Measurements from ENCODE around the gene ZNF853. TPM values are rescaled to one million over a fixed set of nuclear protein-coding genes. Genes with fewer than 3 reads are reported as not detected.
A peak's percentile ranks its signal among the peaks of the same experiment; 100 is the strongest.
"Not testable (repeated sequence)": the region's sequence is repeated elsewhere in the genome, so short reads cannot be mapped to it uniquely, and the experiment has no call there.

ZNF853 gene
- 1 to 10 TPM; 3.2 to 4.0 TPM for total RNA-seq

DNA sequence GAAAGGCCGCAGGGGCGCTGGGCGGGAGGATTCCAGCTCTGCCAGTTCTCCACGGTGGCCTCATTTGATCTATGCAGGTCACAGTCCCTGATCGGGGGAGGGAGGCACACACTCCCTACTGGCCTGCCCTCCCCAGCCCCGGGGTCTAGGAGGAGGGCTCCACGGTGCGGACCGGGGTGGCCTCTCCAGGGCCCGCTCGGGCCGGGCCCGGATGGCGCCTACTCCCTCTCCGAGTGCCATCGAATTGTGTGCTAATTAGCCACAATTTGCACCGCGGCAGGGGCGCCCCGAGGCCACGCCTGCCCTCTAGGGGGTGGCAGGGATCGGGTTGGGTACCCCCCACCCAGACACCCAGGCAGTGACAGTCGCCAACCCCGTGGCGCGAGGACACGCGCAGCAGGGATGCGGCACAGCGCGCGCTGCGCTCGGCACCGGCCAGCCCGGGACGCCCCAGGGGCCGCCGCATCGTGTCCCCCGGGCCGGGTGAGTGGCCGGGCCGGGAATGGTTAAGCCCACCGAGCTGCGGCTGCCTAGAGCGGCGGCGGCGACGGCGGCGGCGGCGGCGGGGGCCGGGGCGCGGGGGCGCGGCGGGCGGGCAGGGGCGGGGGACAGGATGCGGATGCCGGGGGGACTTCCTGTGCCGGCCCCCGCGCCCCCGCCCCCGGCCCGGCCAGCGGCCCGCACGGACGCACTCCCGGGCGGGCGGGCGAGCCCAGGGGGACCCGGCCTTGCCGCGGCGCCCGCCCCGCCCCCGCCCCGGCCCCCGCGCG lies at the start of gene ZNF853:
Gene ZNF853, plus strand, starts transcription at position 658 of the 770 bp plus-strand sequence. CDS start 565 bp downstream, outside the sequence.
- ATAC-seq (replicated peaks in 1 of 2), result peak; percentile 55 to 67
- Mint-ChIP-seq H3K4me3 (peak within 1 kb of the TSS; percentile 80 to 82), H3K4me1 (ENCODE audit: low read depth) (peaks cover 15% of the 10 kb centered on the region), H3K27me3 (ENCODE audit: low read depth) (peaks cover 6% of the 10 kb centered on the region), H3K27ac (peak within 1 kb of the TSS; percentile 92), H3K9me3 (no peaks in the 10 kb centered on the region), H3K36me3 (ENCODE audit: insufficient read depth in 2 of 2) (no peaks in the 10 kb centered on the region)
- DNase-seq, result peak; percentile 17 to 24

GRCh38 chr7:6565655-6566054 lies 49.8 kb upstream of the ZNF853 start:
- Mint-ChIP-seq H3K27ac (no peak overlapping the region), H3K36me3 (ENCODE audit: insufficient read depth in 2 of 2) (no peaks in the 10 kb centered on the region), H3K27me3 (ENCODE audit: low read depth) (no peaks in the 10 kb centered on the region), H3K4me3 (no peak overlapping the region), H3K9me3 (no peaks in the 10 kb centered on the region), H3K4me1 (ENCODE audit: low read depth) (no peaks in the 10 kb centered on the region)
- ATAC-seq (replicated peaks in 1 of 2) (no peak), DNase-seq (no peak)

DNA sequence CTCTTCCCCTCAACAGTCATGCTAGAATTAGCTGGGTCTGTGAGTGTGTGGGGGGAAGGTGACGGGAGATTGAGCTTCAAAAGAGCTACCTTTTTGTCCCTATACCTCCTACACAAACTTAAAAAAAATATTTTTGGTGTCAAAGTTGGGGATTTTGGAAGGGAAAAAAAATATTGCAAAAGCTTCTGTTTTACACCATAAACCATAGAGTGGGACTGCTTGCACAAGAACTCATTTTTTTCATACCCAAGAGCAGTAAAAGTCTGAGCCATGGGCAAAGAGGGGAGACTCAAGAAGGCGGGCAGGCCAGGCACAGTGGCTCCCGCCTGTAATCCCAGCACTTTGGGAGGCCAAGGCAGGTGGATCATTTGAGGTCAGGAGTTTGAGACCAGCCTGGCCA lies 47.5 kb upstream of the ZNF853 start:
- DNase-seq (no peak), ATAC-seq (replicated peaks in 1 of 2) (no peak)
- H3K27me3 Mint-ChIP-seq (ENCODE audit: low read depth), result no peaks in the 10 kb centered on the region
- no peaks in the 10 kb centered on the region for H3K4me1 Mint-ChIP-seq (ENCODE audit: low read depth)
- H3K36me3 Mint-ChIP-seq (ENCODE audit: insufficient read depth in 2 of 2), result no peaks in the 10 kb centered on the region
- no peaks in the 10 kb centered on the region for H3K9me3 Mint-ChIP-seq
- no peak overlapping the region for H3K27ac Mint-ChIP-seq
- H3K4me3 Mint-ChIP-seq, result no peak overlapping the region

- Mint-ChIP-seq H3K36me3 (ENCODE audit: insufficient read depth in 2 of 2) (no peaks in the 10 kb centered on the region), H3K27ac (no peak overlapping the region), H3K4me1 (ENCODE audit: low read depth) (peaks cover under 1% of the 10 kb centered on the region), H3K4me3 (no peak overlapping the region), H3K9me3 (no peaks in the 10 kb centered on the region), H3K27me3 (ENCODE audit: low read depth) (no peaks in the 10 kb centered on the region)
- ATAC-seq (replicated peaks in 1 of 2), result peak; percentile 55 to 96
- no peak for DNase-seq
These were observed 44.1 kb upstream of the ZNF853 start for GRCh38 chr7:6571160-6571779.

DNA sequence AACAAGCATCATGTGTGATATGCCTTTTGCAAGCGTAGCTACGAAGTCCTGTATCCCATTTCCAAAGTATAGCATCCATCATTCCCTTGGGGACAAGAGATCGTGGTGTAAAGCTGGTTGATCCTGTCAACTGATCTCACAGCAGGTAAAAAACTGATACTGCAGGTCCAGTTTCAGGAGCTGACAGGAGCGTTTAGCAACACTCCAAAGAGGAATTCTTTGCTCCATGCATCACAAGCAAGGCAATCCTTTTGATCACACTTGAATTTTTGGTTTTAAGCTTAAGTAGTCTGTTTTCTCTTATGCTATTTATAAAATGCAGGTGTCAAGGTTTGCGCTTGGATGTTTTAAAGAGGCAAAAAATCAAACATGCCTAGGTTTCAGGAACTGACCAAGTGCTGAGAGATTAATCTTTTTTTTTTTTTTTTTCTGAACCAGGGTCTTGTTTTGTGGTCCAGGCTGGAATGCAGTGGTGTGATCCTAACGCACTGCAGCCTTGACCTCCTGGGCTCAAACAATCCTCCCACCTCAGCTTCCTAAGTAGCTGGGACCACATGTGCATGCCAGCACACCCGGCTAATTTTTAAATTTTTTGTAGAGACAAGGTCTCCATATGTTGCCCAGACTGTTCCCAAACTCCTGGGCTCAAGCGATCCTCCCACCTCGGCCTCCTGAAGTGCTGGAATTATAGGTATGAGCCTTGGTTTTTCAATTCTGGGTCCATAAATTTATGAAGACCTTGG lies 40.0 kb upstream of the ZNF853 start:
- no peak for DNase-seq
- no peak for ATAC-seq (replicated peaks in 1 of 2)
- Mint-ChIP-seq H3K9me3 (no peaks in the 10 kb centered on the region), H3K27me3 (ENCODE audit: low read depth) (no peaks in the 10 kb centered on the region), H3K4me3 (peak overlapping the region; percentile 3 to 31), H3K36me3 (ENCODE audit: insufficient read depth in 2 of 2) (peaks cover 4 to 11% of the 10 kb centered on the region in 2 donors), H3K4me1 (ENCODE audit: low read depth) (peaks cover 24% of the 10 kb centered on the region), H3K27ac (no peak overlapping the region)

DNA sequence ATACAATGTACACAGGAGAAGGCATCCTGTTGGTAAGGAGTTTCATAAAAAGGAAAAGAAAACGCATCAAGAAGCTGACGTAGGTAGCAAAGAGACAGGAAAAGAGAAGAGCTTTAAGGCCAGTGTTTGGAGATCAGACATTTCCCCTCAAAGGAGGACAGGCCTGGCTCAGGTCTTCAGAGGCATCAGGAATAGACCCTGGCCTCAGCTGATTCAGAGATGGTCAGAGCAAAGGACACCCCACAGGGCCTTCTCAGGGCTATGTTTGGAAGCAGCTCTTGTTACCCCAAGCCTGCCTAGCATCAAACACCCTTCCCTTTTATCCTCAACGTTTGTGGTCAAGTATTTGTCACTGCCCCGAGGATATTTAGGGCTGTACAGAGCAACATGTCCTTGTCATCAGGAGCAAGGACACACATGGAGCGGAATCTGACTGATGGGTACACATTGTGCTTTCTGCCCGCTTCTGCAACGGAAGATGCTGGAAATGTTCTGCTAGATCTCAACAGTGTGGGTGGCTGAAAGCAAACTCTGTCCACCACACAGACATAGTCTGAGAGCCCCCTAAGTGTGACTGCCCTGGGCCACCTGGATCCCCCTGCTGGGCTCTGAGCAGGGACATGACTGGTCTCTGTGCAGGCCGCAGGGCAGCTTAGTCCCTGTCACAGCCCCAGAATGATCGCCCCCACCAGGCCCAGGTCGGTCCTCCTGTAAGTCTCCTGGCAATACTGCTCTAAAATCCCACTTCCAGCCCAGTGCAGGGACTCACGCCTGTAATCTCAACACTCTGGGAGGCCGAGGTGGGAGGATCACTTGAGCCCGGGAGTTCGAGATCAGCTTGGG lies 39.2 kb upstream of the ZNF853 start:
- DNase-seq, result no peak
- no peak for ATAC-seq (replicated peaks in 1 of 2)
- Mint-ChIP-seq H3K27ac (no peak overlapping the region), H3K36me3 (ENCODE audit: insufficient read depth in 2 of 2) (peaks cover 4 to 18% of the 10 kb centered on the region in 2 donors), H3K4me3 (peak overlapping the region; percentile 51 to 79), H3K27me3 (ENCODE audit: low read depth) (no peaks in the 10 kb centered on the region), H3K4me1 (ENCODE audit: low read depth) (peaks cover 27% of the 10 kb centered on the region), H3K9me3 (no peaks in the 10 kb centered on the region)

GRCh38 chr7:6576867-6577368 lies 38.5 kb upstream of the ZNF853 start:
- not testable (repeated sequence) for H3K9me3 Mint-ChIP-seq; H3K27me3 Mint-ChIP-seq (ENCODE audit: low read depth); ATAC-seq (replicated peaks in 1 of 2); DNase-seq; H3K27ac Mint-ChIP-seq
- Mint-ChIP-seq H3K4me3 (peak overlapping the region; percentile 91 to 93), H3K4me1 (ENCODE audit: low read depth) (peaks cover 32% of the 10 kb centered on the region), H3K36me3 (ENCODE audit: insufficient read depth in 2 of 2) (peaks cover 4 to 23% of the 10 kb centered on the region in 2 donors)

DNA sequence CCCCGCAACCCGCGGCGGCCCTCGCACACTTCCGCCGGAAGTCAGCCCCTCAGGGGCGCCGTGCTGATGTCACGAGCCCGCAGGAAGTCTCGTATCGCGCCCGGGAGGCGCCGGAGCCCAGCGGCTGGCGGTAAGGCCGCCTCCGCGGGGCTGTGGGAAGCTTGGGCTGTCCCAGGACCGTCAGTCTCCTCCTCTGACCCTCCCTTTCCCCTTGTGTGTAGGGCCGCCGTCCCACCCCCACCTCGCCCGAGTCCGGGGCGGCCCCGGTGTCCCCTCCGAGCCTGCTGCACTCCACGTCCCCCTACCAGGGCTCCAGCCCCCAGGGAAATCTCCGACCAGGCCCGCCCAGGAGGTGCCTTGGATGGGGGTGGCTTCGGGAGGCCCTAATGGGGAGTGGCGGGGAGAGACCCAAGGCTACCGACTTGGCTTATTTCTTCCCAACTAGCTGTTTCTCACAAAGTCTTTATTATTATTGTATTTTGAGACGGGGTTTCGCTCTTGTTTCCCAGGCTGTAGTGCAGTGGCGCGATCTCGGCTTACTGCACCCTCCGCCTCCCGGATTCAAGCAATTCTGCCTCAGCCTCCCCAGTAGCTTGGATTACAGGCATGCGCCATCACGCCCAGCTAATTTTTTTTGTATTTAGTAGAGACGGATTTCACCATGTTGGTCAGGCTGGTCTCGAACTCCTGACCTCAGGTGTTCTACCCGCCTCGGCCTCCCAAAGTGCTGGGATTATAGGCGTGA lies 37.9 kb upstream of the ZNF853 start, which contains the start of gene ZDHHC4:
Gene ZDHHC4, plus strand, starts transcription at position 86 of the 745 bp plus-strand sequence. CDS start 3,108 bp downstream, outside the sequence.
- peaks cover 32% of the 10 kb centered on the region for H3K4me1 Mint-ChIP-seq (ENCODE audit: low read depth)
- peak; percentile 99 for ATAC-seq (replicated peaks in 1 of 2)

GRCh38 chr7:6578114-6579084 lies 37.0 kb upstream of the ZNF853 start:
- no peak for DNase-seq
- no peaks in the 10 kb centered on the region for H3K27me3 Mint-ChIP-seq (ENCODE audit: low read depth)
- peaks cover 32% of the 10 kb centered on the region for H3K4me1 Mint-ChIP-seq (ENCODE audit: low read depth)
- H3K27ac Mint-ChIP-seq, result peak overlapping the region; percentile 90
- H3K4me3 Mint-ChIP-seq, result peak overlapping the region; percentile 91 to 93
- peaks cover 4 to 29% of the 10 kb centered on the region in 2 donors for H3K36me3 Mint-ChIP-seq (ENCODE audit: insufficient read depth in 2 of 2)
- no peak for ATAC-seq (replicated peaks in 1 of 2)
- H3K9me3 Mint-ChIP-seq, result no peaks in the 10 kb centered on the region

More for the DNA sequence above, 37.9 kb upstream of the ZNF853 start, which contains the start of gene ZDHHC4:
- Mint-ChIP-seq H3K9me3 (no peaks in the 10 kb centered on the region), H3K36me3 (ENCODE audit: insufficient read depth in 2 of 2) (peaks cover 4 to 28% of the 10 kb centered on the region in 2 donors), H3K27me3 (ENCODE audit: low read depth) (no peaks in the 10 kb centered on the region), H3K27ac (peak within 1 kb of the TSS; percentile 90), H3K4me3 (peak within 1 kb of the TSS; percentile 91 to 93)
- DNase-seq, result peak; percentile 92 to 94

DNA sequence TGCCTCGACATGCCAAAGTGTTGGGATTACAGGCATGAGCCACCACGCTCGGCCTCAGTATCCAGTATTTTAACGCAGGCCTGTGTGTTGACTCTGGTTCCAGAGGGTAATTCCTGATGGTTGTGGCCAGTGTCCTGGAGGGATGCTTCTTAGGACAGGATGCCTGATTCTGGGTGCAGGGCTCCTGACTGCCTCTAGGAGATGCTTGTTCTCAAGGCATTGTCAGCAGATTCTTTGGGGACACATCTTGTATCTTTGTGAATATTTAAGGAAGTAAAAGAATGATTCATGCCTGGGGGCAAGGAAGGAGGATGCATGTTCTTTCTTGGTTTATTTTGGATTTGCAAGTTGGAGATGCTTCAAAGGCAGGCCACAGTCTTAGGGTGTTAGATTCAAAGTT lies 36.0 kb upstream of the ZNF853 start:
- Mint-ChIP-seq H3K4me1 (ENCODE audit: low read depth) (peaks cover 32% of the 10 kb centered on the region), H3K9me3 (no peaks in the 10 kb centered on the region), H3K27ac (peak overlapping the region; percentile 30), H3K36me3 (ENCODE audit: insufficient read depth in 2 of 2) (peaks cover 4 to 34% of the 10 kb centered on the region in 2 donors), H3K27me3 (ENCODE audit: low read depth) (no peaks in the 10 kb centered on the region), H3K4me3 (peak overlapping the region; percentile 25 to 91)
- ATAC-seq (replicated peaks in 1 of 2), result no peak
- DNase-seq, result no peak

Data from activated T-cell treated with anti-CD3 and anti-CD28 coated beads, Interleukin-2, amount 50 U/mL, for 72 hours (primary cell).